Ovary (tissue), 9 donors: ENCODE results near the gene CCL22. TPM values are rescaled to one million over a fixed set of nuclear protein-coding genes. Genes with fewer than 3 reads are reported as not detected.

Experiments
- DNase-seq, 5 donors: peaks; one replicate each; pipeline ENCODE4 v3.0.0-alpha.2; 2019 to 2020
- H3K27ac ChIP-seq, 2 donors: fragments of 200-600 bp; one replicate each; pipeline versions ENCODE4 v1.5.1 to v1.8.0; 2019 to 2022
- H3K27me3 ChIP-seq: fragments of 200-600 bp; one replicate; pipeline ENCODE4 v1.8.0; 2022
- H3K36me3 ChIP-seq: fragments of 200-600 bp; sonication (generic); one replicate; pipeline ENCODE4 v1.5.1; 2019
- H3K4me1 ChIP-seq: one replicate; pipeline ENCODE4 v1.8.1; 2013; ENCODE audit warnings: mild to moderate bottlenecking, moderate library complexity; ENCODE audit not compliant: insufficient read depth
- H3K4me3 ChIP-seq: fragments of 200-600 bp; sonication (generic); one replicate; pipeline ENCODE4 v1.5.1; 2017
- H3K9me3 ChIP-seq, 2 donors: fragments of 200-600 bp in 1 of 2; sonication (generic) in 1 of 2; one replicate each; pipeline versions ENCODE4 v1.5.1 to v1.8.1; 2013 to 2019; ENCODE audit warnings: mild to moderate bottlenecking in 1 of 2, moderate library complexity in 1 of 2
- CTCF ChIP-seq, 3 donors: fragments of 450-650 bp in 2 of 3; fragments of 200-600 bp in 1 of 3; IDR thresholded peaks; one replicate each; pipeline versions ENCODE4 v1.5.1 to v1.8.0; 2016 to 2022; ENCODE audit warnings: antibody characterized with exemption in 3 of 3, mild to moderate bottlenecking in 1 of 3
- EP300 ChIP-seq: sonication (generic); formaldehyde crosslinking; IDR thresholded peaks from one replicate; pipeline ENCODE4 v1.6.1; 2017; ENCODE audit warnings: antibody characterized with exemption
- POLR2A ChIP-seq: fragments of 450-650 bp; IDR thresholded peaks from one replicate; pipeline ENCODE4 v1.6.1; 2017; ENCODE audit warnings: antibody characterized with exemption, mild to moderate bottlenecking, moderate library complexity
- WGBS, 3 donors: extraction: QIAGEN DNeasy Blood & Tissue Kit in 1 of 3; methylation state at CpG; one replicate each; pipeline versions ENCODE4 v1.1.5 to v1.1.7; 2013 to 2017; 5-methylcytosine and 5-hydroxymethylcytosine counted together
- intact Hi-C, 4 donors: fragments of 100-400 bp; cut with DNase I; formaldehyde crosslinking; loops; one replicate each; pipeline versions ENCODE4 v1.11.0 to v1.15.1; 2022 to 2023
- polyA plus RNA-seq, 2 donors: library from polyadenylated mRNA; stranded (reverse); fragments of 200-250 nt in 1 of 2; fragments of 350-450 nt in 1 of 2; fragmentation: Illumina TruSeq in 1 of 2; extraction: RNeasy Lipid Tissue Mini Kit (QIAGEN cat#74804) in 1 of 2; gene quantifications; one replicate each; pipeline ENCODE4 v1.2.3, GENCODE V29; 2013 to 2014
- total RNA-seq, 7 donors: library from RNA; depleted of rRNA in 2 of 7; stranded (reverse); fragments of >200 nt in 2 of 7; fragmentation: NEBNext Ultra II Directional in 3 of 7; extraction: Animal tissue kit (Norgen Biotek cat#: 25700) in 3 of 7; gene quantifications; one replicate each; pipeline versions ENCODE4 v1.1.0 to v1.2.4, GENCODE V29; 2016 to 2023
- donor health status: DM: no; HTN: no; CAD: no; lungs with moderate emphysema.
- donor health status: DM: no; HTN: no; CAD: no.
- donor health status: Bipolar disorder and iron deficiency.
- donor health status: DM: yes; HTN: yes; CAD: no.
- donor health status: DM: no; HTN: no; CAD: no.
- donor health status: DM: yes; HTN: yes; CAD: no.

Gene CCL22
- total and polyA plus RNA-seq, 9 donors, result 0.40 to 0.74 TPM; not detected in 7

- no peak overlapping the region for H3K4me3 ChIP-seq
- no peak for DNase-seq
Observed at GRCh38 chr16:57386381-57386951, 27.9 kb downstream of the CCL22 start.

GRCh38 chr16:57387598-57388354 is 29.2 kb downstream of the CCL22 start:
- intact Hi-C loops, result no loop called here
- no peak for TF ChIP-seq CTCF (IDR thresholded peaks at IDR 0.05)
- TF ChIP-seq POLR2A, result no peak
- TF ChIP-seq EP300, result no peak
- Histone ChIP-seq H3K4me3 (no peak overlapping the region), H3K4me1 (no peaks in the 10 kb centered on the region), H3K27me3 (no peaks in the 10 kb centered on the region), H3K36me3 (no peaks in the 10 kb centered on the region), H3K9me3 (no peaks in the 10 kb centered on the region), H3K27ac (no peak overlapping the region)
- DNase-seq, result no peak
- WGBS, 3 donors, result 63 to 85% (median 78%) methylated on average over 3 of the region's 3 CpGs

More at GRCh38 chr16:57386381-57386951, 27.9 kb downstream of the CCL22 start:
- no peak overlapping the region for H3K27ac ChIP-seq
- TF ChIP-seq POLR2A (no peak), CTCF (IDR thresholded peaks at IDR 0.05) (no peak), EP300 (no peak)
- WGBS, 3 donors, result 51 to 67% (median 58%) methylated on average over 5 of the region's 5 CpGs
- intact Hi-C loops, result no loop called here
- H3K36me3 ChIP-seq, result no peaks in the 10 kb centered on the region
- no peaks in the 10 kb centered on the region for H3K4me1 ChIP-seq
- H3K27me3 ChIP-seq, result no peaks in the 10 kb centered on the region
- no peaks in the 10 kb centered on the region for H3K9me3 ChIP-seq

- H3K27ac ChIP-seq, result no peak overlapping the region
Observed at GRCh38 chr16:57388359-57389086, 29.9 kb downstream of the CCL22 start.

More at GRCh38 chr16:57388359-57389086, 29.9 kb downstream of the CCL22 start:
- no peak for DNase-seq
- Histone ChIP-seq H3K9me3 (no peaks in the 10 kb centered on the region), H3K4me1 (no peaks in the 10 kb centered on the region), H3K36me3 (no peaks in the 10 kb centered on the region), H3K4me3 (no peak overlapping the region), H3K27me3 (no peaks in the 10 kb centered on the region)
- WGBS, 3 donors, result 59 to 80% (median 73%) methylated on average over 7 of the region's 7 CpGs
- intact Hi-C loops, result no loop called here
- TF ChIP-seq POLR2A (no peak), CTCF (IDR thresholded peaks at IDR 0.05) (no peak), EP300 (no peak)
